ENCODE data around the gene ZNF831.

Gene ZNF831

GRCh38 chr20:59146780-59147565 is 16.6 kb upstream of the ZNF831 start:
- TF ChIP-seq, protein P1, sequence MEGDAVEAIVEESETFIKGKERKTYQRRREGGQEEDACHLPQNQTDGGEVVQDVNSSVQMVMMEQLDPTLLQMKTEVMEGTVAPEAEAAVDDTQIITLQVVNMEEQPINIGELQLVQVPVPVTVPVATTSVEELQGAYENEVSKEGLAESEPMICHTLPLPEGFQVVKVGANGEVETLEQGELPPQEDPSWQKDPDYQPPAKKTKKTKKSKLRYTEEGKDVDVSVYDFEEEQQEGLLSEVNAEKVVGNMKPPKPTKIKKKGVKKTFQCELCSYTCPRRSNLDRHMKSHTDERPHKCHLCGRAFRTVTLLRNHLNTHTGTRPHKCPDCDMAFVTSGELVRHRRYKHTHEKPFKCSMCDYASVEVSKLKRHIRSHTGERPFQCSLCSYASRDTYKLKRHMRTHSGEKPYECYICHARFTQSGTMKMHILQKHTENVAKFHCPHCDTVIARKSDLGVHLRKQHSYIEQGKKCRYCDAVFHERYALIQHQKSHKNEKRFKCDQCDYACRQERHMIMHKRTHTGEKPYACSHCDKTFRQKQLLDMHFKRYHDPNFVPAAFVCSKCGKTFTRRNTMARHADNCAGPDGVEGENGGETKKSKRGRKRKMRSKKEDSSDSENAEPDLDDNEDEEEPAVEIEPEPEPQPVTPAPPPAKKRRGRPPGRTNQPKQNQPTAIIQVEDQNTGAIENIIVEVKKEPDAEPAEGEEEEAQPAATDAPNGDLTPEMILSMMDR (IDR thresholded peaks at IDR 0.05) = no peak
- Histone ChIP-seq H3K4me3 (peak overlapping the region; percentile 14), H3K27ac (peak overlapping the region; percentile 50 to 69)
- no peak for DNase-seq (ENCODE audit: low spot score)

DNA sequence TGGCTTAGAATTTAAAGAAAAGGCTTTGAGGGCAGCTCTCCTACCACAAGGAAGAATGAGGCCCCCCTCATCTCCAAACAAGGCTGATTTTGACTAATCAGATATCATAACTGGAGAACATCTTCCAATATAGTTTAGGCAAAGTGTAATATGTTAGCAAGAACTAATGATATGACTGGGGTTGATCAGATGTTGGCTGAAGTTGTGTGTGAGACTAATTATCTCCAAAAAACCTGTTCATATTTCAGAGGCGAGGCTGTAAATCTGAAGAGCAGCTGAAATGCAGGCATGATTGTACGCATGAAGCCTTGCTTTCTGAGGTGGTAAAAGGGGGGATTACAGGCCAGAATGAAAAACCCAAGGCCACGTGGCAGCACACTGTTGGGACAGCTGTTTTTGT is 16.0 kb upstream of the ZNF831 start:
- TF ChIP-seq, protein P1 (IDR thresholded peaks at IDR 0.05) = no peak
- H3K27ac ChIP-seq = peak overlapping the region in 1 of 2 donors; percentile 69
- no peak overlapping the region for H3K4me3 ChIP-seq
- DNase-seq (ENCODE audit: low spot score) = no peak

DNA sequence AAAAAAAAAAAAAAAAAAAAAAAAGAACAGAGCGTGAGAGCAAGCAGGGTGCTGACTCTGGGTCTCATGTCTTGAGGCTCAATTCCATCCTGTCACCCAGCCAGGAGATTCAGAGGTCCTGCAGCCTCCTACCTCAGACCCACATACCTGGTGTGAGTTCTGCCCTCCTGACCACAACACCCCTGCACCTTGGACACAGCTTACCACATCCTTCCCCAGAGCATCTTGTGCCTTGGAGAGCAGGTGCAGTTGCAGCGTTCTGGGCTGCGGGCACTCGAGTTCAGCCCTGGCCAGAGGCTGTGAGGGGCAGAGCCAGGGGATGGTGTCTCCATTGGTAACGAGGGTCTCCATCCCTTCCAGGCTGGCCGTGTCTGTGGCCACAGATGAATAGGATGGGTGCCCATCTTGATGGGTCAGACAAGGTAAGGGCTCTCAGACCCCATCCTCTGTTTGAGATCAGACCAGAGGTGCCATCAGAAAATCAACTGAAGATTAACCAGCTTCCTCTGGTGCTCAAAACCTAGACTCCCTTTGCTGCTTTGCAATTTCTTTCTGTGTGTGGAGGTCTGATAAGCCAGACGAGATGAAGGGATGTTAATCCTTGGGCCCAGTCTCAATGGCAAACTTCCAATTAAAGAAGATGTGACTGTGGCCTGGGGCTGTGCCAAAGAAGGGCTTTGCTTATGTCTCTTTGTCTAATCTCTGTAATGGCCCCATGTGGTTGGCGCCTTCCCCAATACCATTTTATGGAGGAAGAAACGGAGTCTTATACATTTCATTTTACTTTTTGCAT is 14.7 kb upstream of the ZNF831 start:
- Histone ChIP-seq H3K27ac (peak overlapping the region in 1 of 2 donors; percentile 62), H3K4me3 (no peak overlapping the region)
- TF ChIP-seq, protein P1 (IDR thresholded peaks at IDR 0.05) = no peak
- DNase-seq (ENCODE audit: low spot score) = peak; percentile 7

DNA sequence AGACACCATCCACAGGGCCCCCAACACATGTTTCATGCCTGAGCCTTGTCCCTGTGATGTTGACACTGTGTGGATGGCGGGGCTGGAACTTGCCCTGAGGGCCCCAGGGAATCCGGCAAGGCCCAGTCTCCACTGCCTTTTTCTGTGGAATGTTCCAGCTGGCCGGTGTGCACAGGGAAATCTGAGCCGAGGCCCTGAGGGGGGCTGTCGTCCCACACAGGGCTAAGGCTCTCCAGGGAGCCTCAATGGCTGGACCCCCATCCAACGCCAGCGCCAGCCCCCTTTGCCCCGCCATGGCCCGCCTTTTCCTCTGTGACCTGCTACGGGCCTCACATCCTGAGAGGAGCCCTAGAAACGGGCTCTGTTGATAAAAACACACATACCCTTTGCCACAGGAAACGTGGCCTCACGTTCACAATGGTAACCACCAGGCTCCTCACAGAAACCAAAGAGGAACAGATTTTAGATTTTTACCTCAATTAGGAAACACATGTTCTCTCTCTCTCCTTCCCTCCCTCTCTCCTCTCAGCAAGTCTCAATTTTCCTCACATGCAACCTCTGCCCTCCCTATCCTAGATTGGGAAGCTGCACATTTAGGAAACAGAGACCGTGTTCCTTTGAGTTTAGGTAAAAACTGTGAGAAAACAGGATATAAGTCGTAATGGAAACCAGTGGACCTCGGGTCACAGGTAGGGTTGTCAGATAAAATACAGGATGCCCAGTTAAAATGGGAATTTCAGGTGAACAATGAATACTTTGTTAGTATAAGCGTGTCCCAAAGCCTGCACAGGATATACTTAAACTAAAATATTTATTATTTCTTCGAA is 13.7 kb upstream of the ZNF831 start:
- Histone ChIP-seq H3K4me3 (no peak overlapping the region), H3K27ac (peak overlapping the region in 1 of 2 donors; percentile 62)
- TF ChIP-seq, protein P1 (IDR thresholded peaks at IDR 0.05) = no peak
- no peak for DNase-seq (ENCODE audit: low spot score)

GRCh38 chr20:59150821-59151251 is 12.8 kb upstream of the ZNF831 start:
- H3K27ac ChIP-seq = peak overlapping the region in 1 of 2 donors; percentile 62

DNA sequence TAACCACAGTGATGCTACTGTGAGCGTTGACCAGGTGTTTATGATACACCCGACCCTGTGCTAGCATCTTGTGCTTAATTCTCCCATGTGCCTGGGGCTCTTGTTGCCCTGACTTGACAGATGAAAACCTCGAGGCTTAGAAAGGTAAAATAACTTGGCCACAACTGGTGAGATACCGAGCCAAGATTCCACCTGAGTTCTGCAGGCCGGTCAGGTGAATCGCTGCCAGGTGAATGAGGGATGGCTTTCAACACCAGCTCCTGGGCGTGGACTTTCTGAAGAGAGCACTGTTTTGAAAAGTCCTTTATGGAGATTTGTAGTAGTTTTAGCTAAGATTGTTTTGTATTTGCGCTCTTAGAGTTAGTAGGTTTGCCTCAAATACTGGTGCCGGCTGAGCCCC is 12.2 kb upstream of the ZNF831 start:
- no peak for DNase-seq (ENCODE audit: low spot score)
- Histone ChIP-seq H3K4me3 (no peak overlapping the region), H3K27ac (no peak overlapping the region)
- TF ChIP-seq, protein P1 (IDR thresholded peaks at IDR 0.05) = no peak

More at GRCh38 chr20:59150821-59151251, 12.8 kb upstream of the ZNF831 start:
- no peak for DNase-seq (ENCODE audit: low spot score)
- TF ChIP-seq, protein P1 (IDR thresholded peaks at IDR 0.05) = no peak
- H3K4me3 ChIP-seq = no peak overlapping the region
